Muscle of back (tissue), 11 donors: ENCODE measurements around the gene GMEB2. TPM values are rescaled to one million over a fixed set of nuclear protein-coding genes. Genes with fewer than 3 reads are reported as not detected.
"Not testable (repeated sequence)": the region's sequence is repeated elsewhere in the genome, so short reads cannot be mapped to it uniquely, and the experiment has no call there.

Source experiments
- DNase-seq, 3 donors: peaks; one replicate each; pipeline versions ENCODE4 v3.0.0 to v3.0.0-alpha.2; 2013
- polyA plus RNA-seq, 10 donors: library from polyadenylated mRNA; unstranded; fragments of 120-200 nt; gene quantifications; one replicate each; pipeline ENCODE4 v1.2.1, GENCODE V29; 2013; ENCODE audit not compliant: insufficient read length in 10 of 10

Gene GMEB2
- polyA plus RNA-seq, 10 donors = 5.3 to 9.3 (median 7.3) TPM

DNA sequence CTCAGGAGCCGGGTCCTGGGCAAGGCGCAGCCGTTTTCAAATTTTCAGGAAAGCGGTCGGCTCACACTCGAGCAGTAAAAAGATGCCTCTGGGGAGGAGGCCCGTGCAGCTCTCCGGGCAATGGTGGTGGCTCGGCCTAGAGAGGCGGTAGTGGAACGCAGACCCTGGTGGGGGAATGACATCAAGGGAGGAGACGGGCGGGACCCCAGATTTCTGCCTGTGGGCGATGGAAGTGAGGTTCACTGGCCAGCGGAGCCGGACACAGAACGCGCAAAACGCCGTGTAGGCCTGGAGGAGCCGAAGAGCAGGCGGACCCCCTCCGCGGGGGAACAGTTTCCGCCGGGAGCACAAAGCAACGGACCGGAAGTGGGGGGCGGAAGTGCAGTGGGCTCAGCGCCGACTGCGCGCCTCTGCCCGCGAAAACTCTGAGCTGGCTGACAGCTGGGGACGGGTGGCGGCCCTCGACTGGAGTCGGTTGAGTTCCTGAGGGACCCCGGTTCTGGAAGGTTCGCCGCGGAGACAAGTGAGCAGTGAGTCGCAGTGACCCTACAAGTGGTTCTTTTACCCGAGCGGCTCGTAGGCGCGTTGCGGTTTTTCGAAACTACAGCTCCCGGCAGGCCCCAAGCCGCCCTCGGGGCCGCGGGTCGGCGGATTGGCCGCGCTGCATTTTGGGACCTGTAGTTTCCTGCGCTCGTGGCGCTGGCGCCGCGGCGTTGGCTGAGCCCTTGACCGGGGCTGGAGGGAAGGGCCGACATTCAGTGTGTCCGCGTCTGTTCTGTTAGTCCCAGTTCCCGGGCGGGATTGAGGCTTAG, 31.2 kb upstream of the GMEB2 start, which contains the start of gene RTEL1:
TSS of gene RTEL1 (plus strand) at position 376 of the 812 bp plus-strand sequence. CDS start 1,091 bp downstream, outside the sequence.
- peak; percentile 90 to 99 (median 96) for DNase-seq

DNA sequence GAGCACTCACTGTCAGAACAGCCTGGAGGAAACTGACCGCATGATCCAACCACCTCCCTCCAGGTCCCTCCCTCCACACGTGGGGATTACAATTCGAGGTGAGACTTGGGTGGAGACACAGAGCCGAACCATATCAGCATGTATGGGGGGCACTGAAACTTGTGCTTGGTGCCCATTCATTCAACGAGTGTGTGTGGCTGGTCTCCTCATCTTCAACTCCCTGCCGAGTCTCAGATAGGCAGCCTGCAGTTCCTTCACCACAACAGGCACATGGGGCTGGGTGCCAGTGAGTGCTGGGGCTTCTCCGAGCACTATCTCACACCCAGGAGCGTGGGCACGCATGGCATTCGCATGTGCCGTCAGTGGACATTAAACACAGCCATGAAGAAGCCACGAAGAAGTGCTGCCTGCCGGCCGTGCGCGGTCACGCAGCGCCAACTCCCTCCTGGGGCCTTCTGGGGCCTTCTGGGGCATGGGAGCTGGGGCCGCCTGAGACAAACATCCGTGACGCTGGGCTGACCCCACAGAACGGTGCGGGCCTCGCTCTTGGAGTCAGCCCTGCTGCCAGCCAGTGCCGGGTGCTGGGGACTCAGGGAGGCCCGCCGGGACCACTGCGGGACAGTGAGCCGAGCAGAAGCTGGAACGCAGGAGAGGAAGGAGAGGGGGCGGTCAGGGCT, 30.5 kb upstream of the GMEB2 start:
- no peak for DNase-seq

DNA sequence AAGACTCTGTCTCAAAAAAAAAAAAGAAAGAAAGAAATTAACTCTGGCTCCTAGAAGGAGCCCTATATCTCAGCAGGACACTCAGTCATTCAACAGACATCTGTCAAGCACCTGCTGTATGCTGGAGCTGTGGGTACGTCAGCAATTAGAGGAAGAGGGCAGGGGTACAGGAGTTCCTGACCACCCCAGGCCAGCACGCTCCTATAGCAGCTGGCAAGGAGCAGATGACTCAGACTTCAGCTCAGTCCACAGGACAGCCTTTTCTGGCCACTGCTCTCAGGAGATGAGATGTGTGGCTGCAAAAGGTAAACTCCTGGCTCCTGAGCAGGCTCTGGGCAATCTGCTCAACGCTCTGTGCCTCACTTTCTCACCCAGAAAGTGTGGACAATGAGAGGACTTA, 29.6 kb upstream of the GMEB2 start:
- DNase-seq = no peak

DNA sequence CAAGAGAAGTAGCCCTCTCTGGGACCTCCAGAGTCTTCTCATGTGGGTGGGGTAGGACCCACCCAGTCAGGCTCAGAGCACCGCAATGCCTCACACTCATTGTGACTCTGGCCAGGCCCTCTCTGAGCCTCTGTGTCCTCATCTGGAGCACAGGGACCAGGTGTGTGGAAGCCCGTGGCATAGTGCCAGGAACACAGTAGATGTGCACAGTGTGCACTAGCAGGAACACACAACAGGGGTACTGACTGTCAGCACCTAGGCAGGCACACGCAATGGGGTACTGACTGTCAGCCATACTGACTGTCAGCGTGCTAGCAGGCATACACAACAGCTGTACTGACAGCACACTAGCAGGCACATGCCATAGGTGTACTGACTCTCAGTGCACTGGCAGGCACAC, 28.3 kb upstream of the GMEB2 start:
- DNase-seq = no peak

DNA sequence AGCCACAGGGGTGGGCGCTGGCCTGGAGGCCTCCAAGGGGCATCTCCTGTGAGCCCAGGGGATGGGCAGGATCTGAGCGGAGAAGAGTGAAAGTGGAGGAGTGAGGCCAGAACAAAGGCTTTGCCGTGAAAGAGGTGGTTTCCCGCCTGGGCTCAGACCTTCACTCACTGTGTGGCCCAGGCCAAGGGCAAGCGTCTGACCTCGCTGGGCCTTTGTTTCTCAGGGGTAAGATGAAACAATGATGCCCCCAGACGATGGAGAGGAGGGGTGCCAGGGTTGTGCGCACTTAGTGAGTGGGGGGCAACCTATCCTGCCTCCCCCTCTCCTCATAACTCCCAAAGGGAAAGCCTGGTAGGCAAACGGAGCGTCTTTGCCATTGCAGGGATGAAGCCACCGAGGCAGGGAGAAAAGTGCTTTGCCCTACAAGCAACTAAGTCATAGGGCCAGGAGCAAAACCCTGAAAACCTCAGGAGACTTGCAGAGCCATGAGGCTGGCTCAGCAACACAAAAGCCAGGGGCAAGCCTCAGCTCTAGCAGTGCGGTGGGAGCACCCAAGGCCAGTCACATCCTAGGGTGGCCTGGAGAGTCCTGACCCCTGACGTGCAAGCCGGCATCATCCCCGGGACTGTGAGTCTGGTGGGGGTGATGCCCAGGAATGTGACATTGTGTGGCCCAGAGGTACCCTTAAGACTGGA, 27.2 kb upstream of the GMEB2 start:
- no peak for DNase-seq

DNA sequence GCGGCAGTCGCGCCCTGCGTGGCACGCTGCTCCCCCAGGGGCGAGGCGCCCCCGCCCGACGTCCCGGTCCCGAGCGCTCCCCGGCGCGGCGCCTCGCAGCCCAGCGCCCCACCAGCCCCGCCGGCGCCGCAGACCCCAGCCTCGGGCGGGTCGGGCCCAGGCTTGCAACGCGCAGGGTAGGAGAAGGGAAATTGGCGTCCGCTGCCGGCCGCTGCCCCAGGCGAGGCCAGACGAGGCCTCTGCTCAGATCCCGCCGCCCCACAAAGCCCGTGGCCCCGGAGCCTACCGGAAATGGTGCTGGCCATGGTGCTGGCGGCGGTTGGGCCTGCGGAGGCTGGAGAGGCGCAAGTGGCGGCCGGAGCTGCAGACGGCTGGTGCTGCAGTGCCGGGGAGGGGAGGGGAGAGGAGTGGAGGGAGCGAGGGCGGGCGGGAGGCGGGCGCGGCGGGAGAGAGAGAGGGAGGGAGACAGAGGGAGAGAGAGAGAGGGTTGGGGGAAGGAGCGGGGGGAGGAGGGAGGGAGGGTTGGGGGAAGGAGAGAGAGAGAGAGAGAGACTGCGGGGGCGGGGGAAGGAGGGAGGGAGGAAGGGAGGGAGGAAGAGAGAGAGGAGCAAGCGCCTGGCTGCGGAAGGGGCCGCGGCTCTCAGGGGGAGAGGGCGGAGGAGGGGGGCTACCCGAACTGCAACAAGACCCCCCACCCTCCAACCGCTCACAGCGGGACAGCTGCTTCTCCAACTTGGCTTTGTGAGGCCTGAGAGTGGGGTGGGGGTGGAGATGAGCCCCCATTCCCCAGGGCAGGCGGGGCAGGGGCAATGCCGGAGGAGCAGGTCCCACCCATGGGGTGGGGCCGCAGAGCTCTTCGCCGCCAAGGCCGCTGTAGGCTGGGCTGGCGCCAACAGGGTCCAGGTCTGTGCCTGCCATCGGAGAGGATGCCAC, 26.4 kb upstream of the GMEB2 start, which contains the start of gene STMN3:
TSS of gene STMN3 (minus strand) at position 384 of the 933 bp plus-strand sequence. CDS start at position 305, 79 bp downstream.
- DNase-seq = peak; percentile 82 to 95 (median 90)

DNA sequence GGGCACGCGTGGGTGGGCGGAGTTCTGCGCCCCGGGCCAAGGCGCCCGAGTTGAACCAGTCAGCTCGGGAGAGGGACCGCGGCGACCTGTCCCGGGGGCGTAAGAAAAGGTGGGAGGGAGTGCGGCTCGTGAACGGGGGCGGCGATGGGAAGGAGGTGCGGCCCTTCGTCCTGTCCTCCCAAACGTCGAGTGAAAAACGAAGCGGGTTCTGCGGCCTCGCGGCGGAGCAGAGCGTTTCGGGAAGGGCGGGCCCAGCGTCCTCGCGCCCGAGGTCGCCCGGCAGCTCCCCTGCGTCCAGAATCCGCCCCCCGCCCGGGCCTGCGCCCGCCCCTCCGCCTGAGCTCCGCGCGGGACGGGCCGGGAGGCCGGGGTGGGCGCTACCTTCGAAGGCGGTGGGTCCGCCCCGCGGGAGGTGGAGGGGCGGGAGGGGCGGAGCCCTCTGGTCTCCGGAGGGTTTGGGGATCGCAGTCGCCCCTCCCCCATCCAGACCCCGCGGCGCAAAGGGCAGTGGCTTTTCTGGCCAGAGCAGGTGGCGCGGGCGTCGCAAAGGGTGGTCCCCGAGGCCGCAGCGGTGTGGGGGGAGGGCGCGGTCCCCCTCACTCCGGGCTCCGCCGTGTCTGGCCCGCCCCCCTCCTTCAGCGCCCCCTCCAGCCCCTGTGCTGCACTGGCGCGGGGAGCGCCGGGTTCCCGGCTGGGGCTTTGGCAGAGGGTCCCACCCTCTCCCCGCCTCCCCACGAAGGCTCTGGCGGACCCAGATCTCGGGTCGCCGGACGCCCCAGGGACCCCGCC, 25.5 kb upstream of the GMEB2 start:
- DNase-seq = peak in 1 of 3 donors; percentile 61

DNA sequence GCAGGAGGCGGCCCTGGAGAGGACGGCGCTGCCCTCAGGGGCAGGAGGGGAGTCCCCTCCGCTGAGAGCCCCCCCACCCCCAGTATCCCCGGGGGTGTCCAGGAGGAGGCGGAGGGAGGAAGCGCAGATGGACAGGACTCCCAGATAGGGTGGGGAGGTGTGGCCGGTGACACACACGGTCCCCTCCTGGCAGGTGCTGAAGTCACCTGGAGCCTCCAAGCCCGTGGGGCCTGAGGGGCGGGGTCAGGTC, 25.0 kb upstream of the GMEB2 start:
- no peak for DNase-seq

DNA sequence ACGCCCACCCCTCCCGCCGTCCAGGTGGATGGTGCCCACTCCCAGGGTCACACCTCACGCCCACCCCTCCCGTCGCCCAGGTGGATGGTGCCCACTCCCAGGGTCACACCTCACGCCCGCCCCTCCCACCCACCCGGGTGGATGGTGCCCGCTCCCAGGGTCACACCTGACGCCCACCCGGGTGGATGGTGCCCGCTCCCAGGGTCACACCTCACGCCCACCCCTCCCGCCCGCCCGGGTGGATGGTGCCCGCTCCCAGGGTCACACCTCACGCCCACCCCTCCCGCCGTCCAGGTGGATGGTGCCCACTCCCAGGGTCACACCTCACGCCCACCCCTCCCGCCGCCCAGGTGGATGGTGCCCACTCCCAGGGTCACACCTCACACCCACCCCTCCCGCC, 23.6 kb upstream of the GMEB2 start:
- DNase-seq = not testable (repeated sequence)

DNA sequence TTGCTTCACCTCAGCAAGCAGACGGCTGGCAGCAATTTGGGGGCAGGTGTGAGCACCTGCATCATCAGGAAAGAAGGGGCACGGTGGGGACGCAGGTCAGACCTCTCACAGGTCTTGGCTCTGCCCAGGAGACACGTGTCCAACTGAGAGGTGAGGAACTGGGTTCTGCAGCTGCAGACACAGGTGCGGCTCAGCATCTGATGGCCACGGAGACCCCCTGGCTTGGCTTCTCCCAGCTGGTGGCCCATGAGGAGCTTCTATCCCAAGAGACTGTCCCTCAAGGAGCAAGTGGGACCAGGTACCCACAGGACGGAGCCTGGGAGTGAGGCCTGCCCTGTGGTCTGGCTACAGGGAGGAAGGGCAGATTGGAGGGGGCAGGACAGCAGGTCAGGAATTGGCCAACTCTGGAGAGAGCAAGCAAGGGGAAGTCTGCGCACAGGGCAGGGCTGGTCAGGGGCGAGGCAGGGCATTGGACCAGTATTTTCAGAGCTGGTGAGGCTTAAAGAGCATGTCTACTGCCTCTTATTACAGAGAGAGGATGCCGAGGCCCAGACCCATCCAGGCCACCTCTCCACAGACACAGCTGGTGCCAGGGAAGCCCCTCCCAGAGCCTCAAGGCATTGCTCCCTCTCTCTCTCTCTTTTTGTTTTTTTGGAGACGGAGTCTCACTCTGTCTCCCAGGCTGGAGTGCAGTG, 22.1 kb upstream of the GMEB2 start:
- no peak for DNase-seq

DNA sequence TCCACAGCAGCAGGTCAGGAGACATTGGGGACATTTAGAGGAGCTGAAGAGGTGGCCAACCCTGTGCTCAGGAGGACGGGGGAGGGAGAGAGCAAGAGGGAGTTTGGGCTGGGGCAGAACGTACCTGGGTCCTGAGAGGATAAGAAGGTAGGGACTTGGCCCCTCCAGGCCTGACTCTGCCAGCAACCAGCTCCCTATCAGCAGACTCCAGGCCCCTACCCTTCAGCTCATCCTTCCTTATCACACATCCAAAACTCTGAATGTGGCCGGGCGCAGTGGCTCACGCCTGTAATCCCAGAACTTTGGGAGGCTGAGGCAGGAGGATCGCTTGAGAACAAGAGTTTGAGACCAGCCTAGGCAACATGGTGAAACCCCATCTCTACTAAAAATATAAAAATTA, 21.3 kb upstream of the GMEB2 start:
- DNase-seq = no peak

DNA sequence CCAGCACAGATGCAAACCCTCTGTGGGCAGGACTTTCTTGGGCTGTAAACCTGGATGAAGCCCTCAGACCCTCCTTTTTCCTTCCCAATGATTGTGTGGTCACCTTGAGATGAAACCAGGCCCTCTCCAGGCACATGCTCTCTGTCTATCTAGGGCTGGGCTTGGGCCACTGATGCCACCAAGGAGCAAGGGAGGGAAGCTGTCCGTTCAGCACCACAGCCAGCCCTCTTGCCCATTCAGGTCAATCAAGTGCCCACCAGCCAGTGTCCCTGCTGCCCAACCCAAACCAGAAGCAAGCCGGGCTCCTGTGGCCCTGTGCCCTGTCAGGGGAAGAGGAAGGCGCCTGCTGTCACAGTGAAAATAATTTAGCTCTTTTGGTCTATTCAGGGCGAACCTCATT, 18.3 kb upstream of the GMEB2 start:
- no peak for DNase-seq

DNA sequence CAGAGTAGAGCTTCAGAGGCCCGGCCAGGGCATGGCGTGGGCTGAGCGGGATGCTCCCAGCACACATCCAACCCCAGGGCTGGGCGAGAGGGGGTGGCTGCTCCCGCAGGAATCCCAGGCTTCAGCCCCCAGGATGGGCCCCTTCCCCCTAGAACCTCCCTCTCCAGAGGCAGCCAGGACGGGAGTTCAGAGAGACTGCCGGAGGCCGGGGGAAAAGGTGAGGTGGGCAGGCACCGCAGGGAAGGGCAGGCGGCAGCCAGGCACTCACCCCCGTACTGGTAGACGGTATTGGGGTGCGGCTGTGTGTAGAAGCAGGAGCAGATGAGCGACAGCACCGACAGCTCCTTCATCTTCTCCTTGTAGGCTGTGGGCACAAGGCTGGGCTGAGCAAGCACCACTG, 17.0 kb upstream of the GMEB2 start:
- no peak for DNase-seq

DNA sequence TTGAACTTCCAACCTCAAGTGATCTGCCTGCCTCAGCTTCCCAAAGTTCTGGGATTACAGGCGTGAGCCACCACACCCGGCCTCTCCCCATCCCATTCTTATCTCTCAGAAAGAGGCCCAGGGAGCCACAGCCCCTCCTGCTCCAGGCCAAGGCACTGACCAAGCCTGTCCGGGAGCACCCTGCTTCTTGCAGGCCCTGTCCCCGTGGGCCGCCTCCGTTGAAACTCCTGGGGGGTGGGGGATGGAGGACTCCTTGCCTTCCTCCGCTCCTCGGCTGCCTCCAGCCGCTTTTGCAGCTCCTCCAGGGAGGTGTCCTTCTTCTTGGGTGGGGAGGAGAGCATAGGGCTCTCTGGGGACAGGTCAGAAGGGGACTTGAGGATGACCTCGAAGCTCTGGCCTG, 16.6 kb upstream of the GMEB2 start:
- DNase-seq = no peak

DNA sequence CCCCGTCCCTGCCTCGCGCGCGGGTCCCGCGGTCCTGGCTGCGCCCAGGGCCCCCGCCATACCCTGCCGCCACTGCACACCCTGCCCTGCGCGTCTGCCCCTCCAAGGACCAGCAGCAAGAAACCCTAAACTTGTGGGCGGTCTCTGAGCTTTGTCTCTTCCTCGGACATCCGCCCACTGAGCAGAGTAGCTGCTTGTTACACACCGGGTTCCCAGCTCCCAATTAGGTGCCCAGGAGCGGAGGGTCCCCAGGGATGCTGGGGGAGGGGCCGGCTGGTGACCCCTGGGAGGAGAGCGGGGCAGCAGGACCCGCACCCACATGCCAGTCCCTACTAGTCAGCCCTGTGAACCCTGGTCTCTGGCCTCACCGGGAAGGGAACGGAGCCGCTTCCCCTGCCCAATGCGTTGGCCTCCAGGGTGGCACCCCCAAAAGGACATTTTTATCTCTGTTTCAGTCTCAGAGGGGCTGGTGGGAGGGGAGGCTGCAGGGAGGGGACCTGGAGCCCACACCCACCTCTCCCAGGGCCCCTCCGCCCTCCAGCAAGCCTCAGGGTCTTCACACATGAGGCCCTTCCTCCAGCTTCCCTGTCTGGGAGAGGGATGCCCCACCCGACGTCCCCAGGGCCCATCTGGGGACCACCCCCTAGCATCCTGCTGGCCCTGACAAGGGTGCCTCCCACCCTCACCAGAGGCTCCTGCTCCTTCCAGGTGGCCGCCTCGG, 15.8 kb upstream of the GMEB2 start:
- DNase-seq = no peak

DNA sequence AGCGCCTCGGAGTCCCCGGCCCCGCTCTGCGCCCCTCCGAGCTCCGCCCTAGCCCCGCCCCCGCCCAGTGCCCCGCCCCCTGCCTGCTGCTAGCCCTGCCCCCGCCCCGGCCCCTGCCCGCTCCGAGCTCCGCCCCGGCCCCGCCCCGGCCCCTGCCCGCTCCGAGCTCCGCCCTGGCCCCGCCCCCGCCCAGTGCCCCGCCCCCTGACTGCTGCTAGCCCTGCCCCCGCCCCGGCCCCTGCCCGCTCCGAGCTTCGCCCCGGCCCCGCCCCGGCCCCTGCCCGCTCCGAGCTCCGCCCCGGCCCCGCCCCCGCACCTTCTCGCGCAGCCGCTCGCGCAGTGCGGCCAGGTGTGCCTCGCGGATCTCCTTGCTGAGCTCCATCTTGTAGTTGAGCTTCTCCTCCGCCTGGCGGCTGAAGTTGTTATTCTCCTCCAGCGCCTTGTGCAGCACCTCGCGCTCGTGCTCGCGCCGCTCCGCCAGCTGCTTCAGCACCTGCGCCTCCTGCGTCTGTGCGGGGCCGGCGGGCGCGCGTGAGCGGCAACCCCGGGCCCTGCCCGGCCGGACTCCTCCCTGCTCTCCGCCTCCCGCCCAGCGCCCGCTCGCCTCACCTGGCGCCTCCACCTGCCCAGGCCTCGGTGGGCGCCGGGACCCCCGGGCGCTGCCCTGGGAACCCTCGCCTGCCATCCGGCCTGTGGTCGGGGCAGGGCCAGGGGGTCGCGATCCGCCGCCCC, 15.1 kb upstream of the GMEB2 start:
- peak; percentile 67 to 83 (median 75) for DNase-seq

DNA sequence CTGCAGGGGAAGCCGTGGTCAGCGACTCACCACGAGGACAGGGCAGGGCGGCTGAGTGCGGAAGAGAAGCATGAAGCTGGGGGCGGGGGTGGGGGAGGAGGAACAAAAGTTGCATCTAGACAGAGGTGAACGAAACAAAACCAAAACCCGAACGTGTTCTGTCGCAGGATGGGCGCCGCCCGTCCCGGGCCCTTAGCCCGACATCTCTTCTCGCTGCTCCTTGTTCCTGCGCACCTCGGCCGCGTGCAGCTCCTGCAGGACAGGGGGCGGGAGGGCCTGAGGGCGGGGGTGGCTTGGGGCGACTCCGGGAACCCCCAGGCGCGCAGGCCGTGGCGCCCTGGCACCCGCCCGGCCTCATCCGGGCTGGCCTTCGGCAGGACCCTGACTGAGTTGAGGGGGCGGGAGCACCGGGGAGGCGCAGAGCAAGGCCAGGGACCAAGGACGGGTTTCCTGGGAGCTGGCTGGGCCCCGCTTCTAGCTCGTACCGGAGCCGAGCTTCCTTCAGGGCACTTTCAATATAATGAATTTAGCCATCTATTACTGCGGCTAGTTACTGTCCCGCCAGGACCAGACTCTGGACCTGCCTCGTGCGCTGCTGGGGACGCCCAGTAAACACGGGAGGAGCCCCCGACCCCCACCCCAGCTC, 14.4 kb upstream of the GMEB2 start:
- peak in 1 of 3 donors; percentile 66 for DNase-seq

DNA sequence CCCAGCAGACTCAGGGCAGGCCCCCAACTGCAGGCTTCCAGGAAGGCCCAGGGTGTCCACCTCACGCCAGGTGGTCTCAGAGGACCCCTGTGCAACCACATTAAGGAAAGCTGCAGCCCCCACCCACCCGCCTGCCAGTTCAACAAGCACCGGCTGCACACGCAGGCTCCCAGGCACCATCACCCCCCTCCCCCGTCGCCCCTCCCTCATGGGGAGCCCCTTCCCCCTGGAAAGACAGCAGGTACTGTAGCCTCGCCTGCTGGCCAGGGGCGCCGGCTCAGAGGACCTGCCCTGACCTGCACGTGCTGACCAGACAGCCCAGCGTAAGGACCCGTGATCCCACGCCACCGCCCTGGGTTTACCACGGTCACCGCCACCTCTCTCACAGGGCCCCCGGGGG, 13.8 kb upstream of the GMEB2 start:
- not testable (repeated sequence) for DNase-seq
